ENCODE results near the gene KIF5C.

- TF ChIP-seq POLR2AphosphoS5 (IDR thresholded peaks at IDR 0.05; ENCODE audit: low read depth): no peak
- TF ChIP-seq EZH2 (IDR thresholded peaks at IDR 0.05; ENCODE audit: low read depth, unreplicated experiment): no peak
- TF ChIP-seq CTCF (conservative IDR thresholded peaks at IDR 0.05; ENCODE audit: low read depth in 2 of 2): no peak
- TF ChIP-seq ZNF331 (CRISPR knock-in tag; IDR thresholded peaks at IDR 0.05; ENCODE audit: low read depth): no peak
- no peak for TF ChIP-seq EZH2phosphoT487 (IDR thresholded peaks at IDR 0.05; ENCODE audit: unreplicated experiment)
Observed at GRCh38 chr2:148943097-148943496, 68.1 kb downstream of the KIF5C start.

All from GM23338 (cell line).